Hepatocyte (in vitro differentiated cells): ENCODE measurements around the gene ZNF581. TPM values are rescaled to one million over a fixed set of nuclear protein-coding genes. Genes with fewer than 3 reads are reported as not detected.

Experiments used
- DNase-seq: peaks from one replicate; pipeline ENCODE4 v3.0.0-alpha.2; 2016; ENCODE audit warnings: low spot score
- H2AFZ ChIP-seq: fragments of 200-600 bp; sonication (generic); 2 replicates; pipeline ENCODE4 v1.6.0; 2016; ENCODE audit warnings: antibody characterized with exemption, mild to moderate bottlenecking
- H3K27ac ChIP-seq: fragments of 200-600 bp; sonication (generic); 2 replicates; pipeline ENCODE4 v1.5.1; 2016; ENCODE audit warnings: mild to moderate bottlenecking
- H3K27me3 ChIP-seq: fragments of 200-600 bp; sonication (generic); 2 replicates; pipeline ENCODE4 v1.6.1; 2016
- H3K36me3 ChIP-seq: fragments of 200-600 bp; sonication (generic); replicated peaks from 2 replicates; pipeline ENCODE4 v1.5.1; 2016; ENCODE audit warnings: low read depth; ENCODE audit not compliant: insufficient read depth
- H3K4me1 ChIP-seq: fragments of 200-600 bp; sonication (generic); 2 replicates; pipeline ENCODE4 v1.5.1; 2016; ENCODE audit warnings: mild to moderate bottlenecking, moderate library complexity; ENCODE audit not compliant: insufficient read depth
- H3K4me2 ChIP-seq: fragments of 200-600 bp; sonication (generic); 2 replicates; pipeline ENCODE4 v1.6.0; 2016
- H3K4me3 ChIP-seq: fragments of 200-600 bp; sonication (generic); 2 replicates; pipeline ENCODE4 v1.5.1; 2016; ENCODE audit warnings: mild to moderate bottlenecking
- H3K79me2 ChIP-seq: fragments of 200-600 bp; sonication (generic); 2 replicates; pipeline ENCODE4 v1.6.0; 2017; ENCODE audit warnings: mild to moderate bottlenecking
- H3K9me2 ChIP-seq: fragments of 200-600 bp; sonication (generic); replicated peaks from 2 replicates; pipeline ENCODE4 v1.6.0; 2017; ENCODE audit warnings: mild to moderate bottlenecking; ENCODE audit not compliant: insufficient read depth
- H3K9me3 ChIP-seq: fragments of 200-600 bp; sonication (generic); 2 replicates; pipeline ENCODE4 v1.5.1; 2016; ENCODE audit warnings: low read depth, mild to moderate bottlenecking
- H4K20me1 ChIP-seq: fragments of 200-600 bp; sonication (generic); 2 replicates; pipeline ENCODE4 v1.6.0; 2016; ENCODE audit warnings: mild to moderate bottlenecking; ENCODE audit not compliant: insufficient read depth, poor library complexity, severe bottlenecking
- EZH2 ChIP-seq: fragments of 200-600 bp; sonication (generic); IDR thresholded peaks from 2 replicates; pipeline ENCODE4 v1.6.1; 2016; ENCODE audit warnings: antibody characterized with exemption, mild to moderate bottlenecking, borderline replicate concordance
- EZH2phosphoT487 ChIP-seq: fragments of 200-600 bp; sonication (generic); IDR thresholded peaks from one replicate; pipeline ENCODE4 v1.6.1; 2018; ENCODE audit warnings: antibody characterized with exemption, mild to moderate bottlenecking, low read depth, moderate library complexity; ENCODE audit not compliant: unreplicated experiment, severe bottlenecking
- WGBS: methylation state at CpG from one replicate; pipeline ENCODE4 v1.1.6; 2016; ENCODE audit warnings: low lambda C conversion rate; ENCODE audit errors: missing lambda C conversion rate; 5-methylcytosine and 5-hydroxymethylcytosine counted together
- polyA plus RNA-seq: library from polyadenylated mRNA; unstranded; fragments of >200 nt; fragmentation: Nextera tagmentation; extraction: Ambion mirVana; gene quantifications from 2 replicates; pipeline ENCODE4 v1.2.1, GENCODE V29; 2016
- total RNA-seq: library from RNA; depleted of rRNA; stranded (reverse); fragments of >200 nt; gene quantifications from 2 replicates; pipeline ENCODE4 v1.2.3, GENCODE V29; 2014
- TF ChIP-seq, protein P1 (sequence below): fragments of 200-600 bp; sonication (generic); IDR thresholded peaks from 2 replicates; pipeline ENCODE4 v1.5.1; 2016; ENCODE audit warnings: antibody characterized with exemption, mild to moderate bottlenecking; ENCODE audit not compliant: poor library complexity

Gene ZNF581
- total RNA-seq (12.2 and 17.3 TPM in 2 replicates), polyA plus RNA-seq (14.2 and 22.5 TPM in 2 replicates)

GRCh38 chr19:55643003-55643886 is at the start of gene ZNF581:
Gene ZNF581 (plus strand): TSS chr19:55643649. CDS start chr19:55644572, 923 bp downstream.
- Histone ChIP-seq H3K27ac (peak within 1 kb of the TSS; percentile 98), H3K27me3 (no peaks in the 10 kb centered on the region), H3K9me3 (no peaks in the 10 kb centered on the region), H4K20me1 (no peaks in the 10 kb centered on the region), H3K79me2 (peaks cover 74% of the 10 kb centered on the region), H3K4me1 (peaks cover 23% of the 10 kb centered on the region), H2AFZ (peak within 1 kb of the TSS; percentile 69), H3K36me3 (no peaks in the 10 kb centered on the region), H3K9me2 (no peaks in the 10 kb centered on the region), H3K4me3 (peak within 1 kb of the TSS; percentile 99), H3K4me2 (peak within 1 kb of the TSS; percentile 92)
- TF ChIP-seq, protein P1, sequence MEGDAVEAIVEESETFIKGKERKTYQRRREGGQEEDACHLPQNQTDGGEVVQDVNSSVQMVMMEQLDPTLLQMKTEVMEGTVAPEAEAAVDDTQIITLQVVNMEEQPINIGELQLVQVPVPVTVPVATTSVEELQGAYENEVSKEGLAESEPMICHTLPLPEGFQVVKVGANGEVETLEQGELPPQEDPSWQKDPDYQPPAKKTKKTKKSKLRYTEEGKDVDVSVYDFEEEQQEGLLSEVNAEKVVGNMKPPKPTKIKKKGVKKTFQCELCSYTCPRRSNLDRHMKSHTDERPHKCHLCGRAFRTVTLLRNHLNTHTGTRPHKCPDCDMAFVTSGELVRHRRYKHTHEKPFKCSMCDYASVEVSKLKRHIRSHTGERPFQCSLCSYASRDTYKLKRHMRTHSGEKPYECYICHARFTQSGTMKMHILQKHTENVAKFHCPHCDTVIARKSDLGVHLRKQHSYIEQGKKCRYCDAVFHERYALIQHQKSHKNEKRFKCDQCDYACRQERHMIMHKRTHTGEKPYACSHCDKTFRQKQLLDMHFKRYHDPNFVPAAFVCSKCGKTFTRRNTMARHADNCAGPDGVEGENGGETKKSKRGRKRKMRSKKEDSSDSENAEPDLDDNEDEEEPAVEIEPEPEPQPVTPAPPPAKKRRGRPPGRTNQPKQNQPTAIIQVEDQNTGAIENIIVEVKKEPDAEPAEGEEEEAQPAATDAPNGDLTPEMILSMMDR: no peak
- TF ChIP-seq EZH2phosphoT487: no peak
- no peak for TF ChIP-seq EZH2
- DNase-seq: peak; percentile 83
- 2% methylated on average over 53 of the region's 56 CpGs for WGBS

DNA sequence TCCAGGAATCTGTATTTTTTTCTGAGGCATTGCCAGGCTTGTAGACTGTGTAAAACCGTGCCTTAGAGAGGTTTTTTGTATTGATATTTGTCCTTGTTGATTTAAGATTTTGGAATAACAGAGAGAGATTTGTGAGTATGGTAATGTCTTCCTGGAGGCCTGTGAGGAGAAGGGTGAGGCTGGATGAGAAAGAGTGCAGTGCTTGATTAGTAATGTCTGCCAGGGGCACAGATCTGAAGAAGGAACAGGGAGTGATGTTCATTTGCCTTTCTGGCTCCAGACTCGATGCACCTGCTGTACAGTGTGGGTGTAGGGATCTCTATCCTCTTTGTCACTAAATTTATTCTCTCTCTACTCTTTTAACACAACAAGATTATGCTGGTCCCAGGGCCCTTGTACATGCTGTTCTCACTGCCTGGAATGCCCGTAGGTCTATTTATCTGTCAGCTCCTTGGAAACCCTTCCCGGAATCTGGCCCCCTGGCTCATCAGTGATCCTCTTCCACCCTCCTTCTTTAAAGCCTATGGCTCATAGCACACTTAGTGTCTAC is 48.4 kb upstream of the ZNF581 start:
- H2AFZ ChIP-seq: no peak overlapping the region
- H3K9me3 ChIP-seq: no peaks in the 10 kb centered on the region
- H3K9me2 ChIP-seq: no peaks in the 10 kb centered on the region
- WGBS: 91% methylated on average over 4 of the region's 4 CpGs
- H3K4me2 ChIP-seq: no peak overlapping the region
- H3K4me3 ChIP-seq: no peak overlapping the region
- no peak overlapping the region for H3K27ac ChIP-seq
- H4K20me1 ChIP-seq: no peaks in the 10 kb centered on the region
- no peaks in the 10 kb centered on the region for H3K4me1 ChIP-seq
- no peaks in the 10 kb centered on the region for H3K36me3 ChIP-seq
- no peaks in the 10 kb centered on the region for H3K27me3 ChIP-seq
- no peak for DNase-seq
- no peaks in the 10 kb centered on the region for H3K79me2 ChIP-seq
- TF ChIP-seq, protein P1: no peak
- TF ChIP-seq EZH2 (no peak), EZH2phosphoT487 (no peak)

DNA sequence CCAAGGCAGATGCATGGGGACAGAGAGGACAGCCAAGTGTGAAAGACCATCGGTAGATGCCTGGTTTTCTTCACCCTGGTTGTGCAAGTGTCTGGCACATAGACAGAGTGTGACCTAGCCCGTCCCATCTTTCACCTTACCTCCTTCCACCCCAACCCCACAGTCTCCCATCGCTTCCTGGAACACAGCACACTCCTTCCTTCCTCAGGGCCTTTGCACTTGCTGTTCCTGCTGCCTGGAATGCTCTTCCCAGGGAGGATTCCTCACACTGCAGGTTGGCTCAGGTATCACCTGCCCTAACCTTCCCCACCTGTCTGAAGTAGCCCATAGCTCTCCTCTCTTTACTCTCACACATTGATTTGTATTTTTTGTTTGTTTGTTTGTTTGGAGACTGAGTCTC is 47.1 kb upstream of the ZNF581 start:
- no peak for DNase-seq
- no peaks in the 10 kb centered on the region for H3K9me2 ChIP-seq
- no peaks in the 10 kb centered on the region for H3K9me3 ChIP-seq
- H3K4me3 ChIP-seq: no peak overlapping the region
- no peak overlapping the region for H2AFZ ChIP-seq
- H3K27ac ChIP-seq: no peak overlapping the region
- H3K36me3 ChIP-seq: no peaks in the 10 kb centered on the region
- TF ChIP-seq, protein P1: no peak
- TF ChIP-seq EZH2 (no peak), EZH2phosphoT487 (no peak)
- no peaks in the 10 kb centered on the region for H3K27me3 ChIP-seq
- H4K20me1 ChIP-seq: no peaks in the 10 kb centered on the region
- 98% methylated on average over 3 of the region's 3 CpGs for WGBS
- no peak overlapping the region for H3K4me2 ChIP-seq
- peaks cover 6% of the 10 kb centered on the region for H3K4me1 ChIP-seq
- H3K79me2 ChIP-seq: peaks cover 5% of the 10 kb centered on the region
